Dermis microvascular lymphatic vessel endothelial cell (primary cell): Measurements from ENCODE around the gene SKP1. TPM values are rescaled to one million over a fixed set of nuclear protein-coding genes. Genes with fewer than 3 reads are reported as not detected.
A peak's percentile ranks its signal among the peaks of the same experiment; 100 is the strongest.
"Not testable (repeated sequence)": the region's sequence is repeated elsewhere in the genome, so short reads cannot be mapped to it uniquely, and the experiment has no call there.

Experiments used
- DNase-seq, 2 donors: peaks; one replicate each; pipeline versions ENCODE4 v3.0.0 to v3.0.0-alpha.2; 2010; ENCODE audit warnings: low read depth in 2 of 2
- total RNA-seq: library from RNA; depleted of rRNA; stranded (reverse); fragments of >200 nt; gene quantifications from 2 replicates; pipeline ENCODE4 v1.2.1, GENCODE V29; 2014

The SKP1 gene
- total RNA-seq, 1 donor from 2014 or later = 134 TPM

- DNase-seq = no peak
Observed at GRCh38 chr5:134177369-134178095, 782 bp upstream of the SKP1 start.

- DNase-seq = peak; percentile 10 to 39
Observed at GRCh38 chr5:134175921-134176510, 734 bp downstream of the SKP1 start.

GRCh38 chr5:134174841-134175839, 1.6 kb downstream of the SKP1 start:
- DNase-seq = peak; percentile 20 to 45

GRCh38 chr5:134171972-134172371, 4.8 kb downstream of the SKP1 start:
- DNase-seq = no peak

- DNase-seq = no peak
Observed at GRCh38 chr5:134162592-134162991, 14.2 kb downstream of the SKP1 start.

- no peak for DNase-seq
Observed at GRCh38 chr5:134161513-134162395, 15.0 kb downstream of the SKP1 start.

GRCh38 chr5:134153657-134154056, 23.1 kb downstream of the SKP1 start:
- DNase-seq = no peak

GRCh38 chr5:134153241-134153640, 23.5 kb downstream of the SKP1 start:
- DNase-seq = no peak

GRCh38 chr5:134152173-134152832, 24.4 kb downstream of the SKP1 start:
- not testable (repeated sequence) for DNase-seq

GRCh38 chr5:134151723-134152122, 25.0 kb downstream of the SKP1 start:
- no peak for DNase-seq

- DNase-seq = no peak
Observed at GRCh38 chr5:134149571-134150303, 27.0 kb downstream of the SKP1 start.

- DNase-seq = no peak
Observed at GRCh38 chr5:134148986-134149539, 27.7 kb downstream of the SKP1 start.

GRCh38 chr5:134148316-134148715, 28.4 kb downstream of the SKP1 start:
- DNase-seq = no peak

GRCh38 chr5:134146651-134147518, 29.9 kb downstream of the SKP1 start:
- no peak for DNase-seq

- peak; percentile 40 to 74 for DNase-seq
Observed at GRCh38 chr5:134145779-134146581, 30.8 kb downstream of the SKP1 start.

- DNase-seq = no peak
Observed at GRCh38 chr5:134145041-134145757, 31.6 kb downstream of the SKP1 start.
